GM19328 (cell line): ENCODE measurements around the gene FBXL17.

Source experiments
- ATAC-seq: cut with Tn5 transposase; IDR thresholded peaks from one replicate; pipeline ENCODE4 v1.9.1; 2021; ENCODE audit warnings: mild to moderate bottlenecking, moderate library complexity; ENCODE audit not compliant: unreplicated experiment

The FBXL17 gene

GRCh38 chr5:108024986-108025385, 356.9 kb downstream of the FBXL17 start:
- ATAC-seq, result no peak

DNA sequence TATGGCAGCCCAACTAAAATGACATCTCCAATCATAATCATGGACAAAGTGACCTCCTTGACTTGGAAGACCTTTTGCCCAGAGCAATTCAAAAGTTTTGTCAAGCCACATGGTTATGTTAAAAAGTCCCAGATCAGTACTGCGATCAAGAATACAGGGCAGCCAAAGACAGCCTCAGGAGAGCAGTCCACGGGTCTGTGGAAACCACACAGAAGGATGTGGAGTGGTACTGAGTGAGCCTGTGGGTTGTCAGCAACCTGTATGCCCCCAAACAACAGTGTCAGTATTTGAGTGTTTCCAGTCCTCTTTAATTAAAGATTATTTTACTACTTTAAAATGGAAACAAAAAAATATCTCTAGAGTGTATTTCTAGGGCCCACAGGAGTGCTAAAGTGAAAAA, 365.8 kb downstream of the FBXL17 start:
- ATAC-seq, result no peak

- no peak for ATAC-seq
These were observed 375.1 kb downstream of the FBXL17 start for GRCh38 chr5:108006791-108007190.

GRCh38 chr5:108003178-108003577, 378.7 kb downstream of the FBXL17 start:
- ATAC-seq, result peak; percentile 95

GRCh38 chr5:108001222-108001621, 380.7 kb downstream of the FBXL17 start:
- no peak for ATAC-seq

- ATAC-seq, result no peak
These were observed 384.4 kb downstream of the FBXL17 start for GRCh38 chr5:107997338-107997980.

DNA sequence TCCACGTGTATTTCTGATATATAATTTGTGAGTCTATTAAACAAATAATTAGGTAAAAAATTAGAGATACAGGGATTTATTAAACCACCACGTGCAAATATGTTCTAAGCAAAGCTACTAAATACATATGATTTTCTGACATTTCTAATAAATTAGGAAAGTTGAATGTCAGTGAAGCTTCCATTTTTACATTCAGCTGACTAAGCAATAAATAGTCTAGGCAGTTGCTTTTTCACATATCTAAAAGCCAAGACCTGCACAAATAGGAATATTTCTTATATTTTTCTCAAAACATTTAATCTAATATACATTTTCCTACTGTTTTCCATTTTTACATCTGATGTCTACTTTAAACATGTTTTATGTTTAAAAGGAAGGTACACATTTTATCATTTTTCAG, 388.6 kb downstream of the FBXL17 start:
- no peak for ATAC-seq

GRCh38 chr5:107990881-107991810, 390.8 kb downstream of the FBXL17 start:
- no peak for ATAC-seq

- ATAC-seq, result no peak
These were observed 396.8 kb downstream of the FBXL17 start for GRCh38 chr5:107985144-107985543.

GRCh38 chr5:107982703-107983425, 399.0 kb downstream of the FBXL17 start:
- ATAC-seq, result no peak

DNA sequence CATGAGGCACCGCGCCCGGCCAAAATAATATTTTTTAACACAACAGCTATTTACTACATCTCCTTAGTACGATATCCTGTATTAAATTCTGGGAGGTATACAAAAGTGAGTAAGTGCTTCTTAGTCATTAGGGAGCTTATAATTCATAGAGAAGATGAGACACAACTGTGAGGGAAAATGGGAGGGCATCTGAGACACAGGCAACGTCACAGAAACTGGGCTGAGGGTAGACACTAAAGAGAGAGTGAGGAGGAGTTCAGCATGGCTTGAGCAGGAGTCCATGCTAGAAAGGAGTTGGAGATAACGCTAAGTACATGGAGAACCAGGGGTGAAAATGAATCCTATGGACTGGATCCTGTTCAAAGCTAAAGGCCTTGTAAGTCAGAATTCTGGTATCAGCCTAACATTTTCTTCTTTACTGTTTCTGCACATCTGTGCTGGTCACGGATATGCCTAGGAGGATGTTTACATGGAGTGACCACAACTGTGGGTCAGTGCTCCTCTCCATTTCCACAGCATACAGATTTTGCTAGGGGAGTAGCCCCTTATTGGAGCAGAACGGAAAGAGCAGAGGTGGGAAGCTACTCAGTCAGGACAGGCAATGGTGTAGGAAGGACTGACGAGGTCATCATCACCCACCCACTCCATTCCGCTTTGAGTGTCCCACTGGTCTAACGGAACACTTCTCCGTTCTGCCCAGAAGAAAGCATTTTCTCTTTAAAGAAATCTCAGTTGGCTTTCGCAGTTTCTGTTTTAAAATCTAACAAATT, 400.8 kb downstream of the FBXL17 start:
- ATAC-seq, result no peak

GRCh38 chr5:107979900-107980299, 402.0 kb downstream of the FBXL17 start:
- ATAC-seq, result no peak

- ATAC-seq, result no peak
These were observed 402.6 kb downstream of the FBXL17 start for GRCh38 chr5:107979291-107979690.

- ATAC-seq, result no peak
These were observed 404.3 kb downstream of the FBXL17 start for GRCh38 chr5:107977550-107978071.

DNA sequence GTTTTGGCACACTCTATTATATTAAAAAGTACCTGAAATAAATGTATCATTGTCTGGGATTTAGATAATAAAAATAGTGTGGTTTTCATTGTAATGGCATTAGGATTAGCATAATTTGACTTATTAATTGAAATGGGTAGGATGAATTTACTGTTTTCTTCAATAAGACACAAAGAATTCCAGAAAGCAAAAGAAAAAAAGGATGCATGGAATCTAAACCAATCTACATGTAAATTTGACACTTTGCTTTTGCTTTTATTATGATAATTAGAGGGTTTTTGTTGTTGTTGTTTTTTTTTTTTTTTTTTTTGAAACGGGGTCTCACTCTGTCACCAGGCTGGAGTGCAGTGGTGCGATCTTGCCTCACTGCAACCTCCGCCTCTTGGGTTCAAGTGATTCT, 406.3 kb downstream of the FBXL17 start:
- ATAC-seq, result no peak

GRCh38 chr5:107971846-107972245, 410.1 kb downstream of the FBXL17 start:
- no peak for ATAC-seq

- ATAC-seq, result no peak
These were observed 412.1 kb downstream of the FBXL17 start for GRCh38 chr5:107969847-107970246.

- no peak for ATAC-seq
These were observed 412.9 kb downstream of the FBXL17 start for GRCh38 chr5:107968998-107969397.

DNA sequence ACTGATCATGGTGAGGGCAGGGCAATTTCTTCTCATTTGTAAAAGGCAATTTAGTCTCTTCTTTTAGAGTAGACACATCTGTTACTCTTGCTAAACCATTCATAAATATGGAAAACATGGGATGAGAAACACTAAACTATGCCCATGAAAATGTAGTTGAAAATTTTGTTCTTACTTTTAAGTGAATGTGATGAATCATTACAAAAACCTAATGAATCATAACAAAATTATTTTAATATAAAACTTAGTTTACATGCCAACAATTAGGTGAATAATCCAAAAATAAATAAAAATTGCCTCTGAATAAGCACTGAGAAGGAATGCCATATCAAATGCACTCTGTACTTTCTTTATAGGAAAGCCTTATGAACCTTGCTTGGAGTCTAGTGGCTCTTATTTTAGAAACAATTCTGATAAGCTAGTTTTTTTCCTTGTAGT, 413.5 kb downstream of the FBXL17 start:
- ATAC-seq, result no peak

DNA sequence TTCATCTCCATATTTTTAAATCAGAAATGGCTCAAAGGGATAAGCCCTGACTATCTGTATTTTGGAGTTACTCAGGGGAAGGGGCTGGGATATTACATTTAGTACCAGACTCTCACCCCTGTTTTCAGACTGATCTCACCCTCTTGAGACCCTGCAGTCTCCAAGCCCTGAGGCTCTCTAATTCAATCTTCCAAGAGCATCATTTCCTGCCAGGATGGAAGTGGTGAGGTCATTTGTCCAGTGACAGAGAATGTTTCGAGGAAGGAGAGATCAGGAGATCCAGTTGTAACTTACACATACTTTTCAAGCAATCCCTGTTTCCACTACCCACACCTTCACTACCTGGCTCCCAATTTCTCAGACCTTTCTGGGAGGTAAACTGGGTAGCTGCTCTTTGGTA, 415.7 kb downstream of the FBXL17 start:
- no peak for ATAC-seq

DNA sequence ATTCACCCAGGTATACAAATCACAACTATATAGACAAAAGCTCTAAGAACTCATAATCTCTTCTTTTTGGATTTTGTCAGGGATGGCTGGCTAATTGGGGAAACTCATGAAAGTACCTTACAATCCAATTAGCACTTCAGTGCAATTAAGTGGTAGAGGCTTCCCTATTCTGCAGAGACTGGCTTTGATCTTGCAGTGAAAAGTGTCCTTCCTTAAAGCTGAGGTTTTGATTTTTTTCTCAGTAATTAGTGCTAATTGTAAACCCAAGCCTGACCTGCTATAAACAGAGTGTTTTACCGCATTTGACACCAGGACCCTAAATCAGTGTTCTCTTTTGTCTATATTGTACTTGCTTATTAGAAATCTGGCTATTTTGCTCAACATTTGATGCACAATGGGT, 417.2 kb downstream of the FBXL17 start:
- no peak for ATAC-seq
